Osteocyte (in vitro differentiated cells): ENCODE data around the gene LHX3. TPM values are rescaled to one million over a fixed set of nuclear protein-coding genes. Genes with fewer than 3 reads are reported as not detected.

ENCODE experiments used
- DNase-seq: peaks from one replicate; pipeline ENCODE4 v3.0.0; 2021; ENCODE audit warnings: mixed read lengths; ENCODE audit not compliant: unreplicated experiment; ENCODE audit errors: extremely low spot score
- H3K27ac Mint-ChIP-seq: one replicate; pipeline ENCODE4 v1.8.0; 2021; ENCODE audit warnings: mild to moderate bottlenecking, mixed read lengths; ENCODE audit not compliant: unreplicated experiment
- H3K27me3 Mint-ChIP-seq: one replicate; pipeline ENCODE4 v1.8.0; 2021; ENCODE audit warnings: mixed read lengths; ENCODE audit not compliant: unreplicated experiment
- H3K36me3 Mint-ChIP-seq: one replicate; pipeline ENCODE4 v1.8.0; 2021; ENCODE audit warnings: mixed read lengths; ENCODE audit not compliant: unreplicated experiment
- H3K4me1 Mint-ChIP-seq: one replicate; pipeline ENCODE4 v1.8.0; 2021; ENCODE audit warnings: mixed read lengths; ENCODE audit not compliant: unreplicated experiment
- H3K4me3 Mint-ChIP-seq: one replicate; pipeline ENCODE4 v1.8.0; 2021; ENCODE audit warnings: mild to moderate bottlenecking, moderate library complexity, mixed read lengths; ENCODE audit not compliant: unreplicated experiment
- H3K9me3 Mint-ChIP-seq: one replicate; pipeline ENCODE4 v1.8.0; 2021; ENCODE audit warnings: mixed read lengths; ENCODE audit not compliant: unreplicated experiment
- total RNA-seq: library from RNA; stranded (reverse); gene quantifications from 2 replicates; pipeline ENCODE4 v1.2.1, GENCODE V29; 2021
- TF ChIP-seq, protein P1 (sequence below): fragments of 200-600 bp; sonication (generic); IDR thresholded peaks from 2 replicates; pipeline ENCODE4 v1.5.0; 2021; ENCODE audit warnings: antibody characterized with exemption, mild to moderate bottlenecking, moderate library complexity

LHX3 gene
- total RNA-seq, 1 donor from 2014 or later: not detected

DNA sequence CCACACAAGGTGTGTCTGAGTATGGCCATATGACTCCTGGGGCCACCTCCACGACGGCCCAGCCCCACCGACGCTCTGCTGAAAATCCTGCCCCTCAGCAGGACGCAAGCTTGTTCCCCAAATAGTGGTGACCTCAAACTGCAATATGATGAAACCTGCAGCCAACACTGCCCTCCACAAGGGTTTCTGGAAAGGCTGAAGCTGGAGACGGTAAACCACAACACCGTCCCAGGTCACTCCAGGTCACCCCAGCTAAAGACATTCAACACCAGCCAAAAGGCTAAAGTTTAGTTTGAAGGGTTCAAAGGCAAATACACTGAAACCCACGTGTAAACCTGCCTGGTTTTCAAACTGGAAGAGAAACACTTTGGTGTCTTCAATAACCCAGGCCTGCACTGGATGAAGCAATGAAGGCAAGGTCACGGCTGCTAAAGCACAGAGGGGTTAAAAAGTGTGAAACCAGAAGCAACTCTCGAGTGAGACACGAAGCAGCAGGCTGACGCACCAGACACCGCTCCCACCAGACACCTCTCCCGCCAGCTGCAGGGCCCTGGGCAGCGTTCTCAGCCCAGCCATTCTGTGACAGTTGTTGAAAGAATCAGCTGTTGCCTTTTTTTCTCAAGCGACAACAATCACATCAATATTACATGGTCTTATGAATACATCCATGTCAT lies 1.8 kb upstream of the LHX3 start:
- no peak overlapping the region for H3K4me3 Mint-ChIP-seq
- H3K27ac Mint-ChIP-seq: no peak overlapping the region
- H3K9me3 Mint-ChIP-seq: no peaks in the 10 kb centered on the region
- TF ChIP-seq, protein P1, sequence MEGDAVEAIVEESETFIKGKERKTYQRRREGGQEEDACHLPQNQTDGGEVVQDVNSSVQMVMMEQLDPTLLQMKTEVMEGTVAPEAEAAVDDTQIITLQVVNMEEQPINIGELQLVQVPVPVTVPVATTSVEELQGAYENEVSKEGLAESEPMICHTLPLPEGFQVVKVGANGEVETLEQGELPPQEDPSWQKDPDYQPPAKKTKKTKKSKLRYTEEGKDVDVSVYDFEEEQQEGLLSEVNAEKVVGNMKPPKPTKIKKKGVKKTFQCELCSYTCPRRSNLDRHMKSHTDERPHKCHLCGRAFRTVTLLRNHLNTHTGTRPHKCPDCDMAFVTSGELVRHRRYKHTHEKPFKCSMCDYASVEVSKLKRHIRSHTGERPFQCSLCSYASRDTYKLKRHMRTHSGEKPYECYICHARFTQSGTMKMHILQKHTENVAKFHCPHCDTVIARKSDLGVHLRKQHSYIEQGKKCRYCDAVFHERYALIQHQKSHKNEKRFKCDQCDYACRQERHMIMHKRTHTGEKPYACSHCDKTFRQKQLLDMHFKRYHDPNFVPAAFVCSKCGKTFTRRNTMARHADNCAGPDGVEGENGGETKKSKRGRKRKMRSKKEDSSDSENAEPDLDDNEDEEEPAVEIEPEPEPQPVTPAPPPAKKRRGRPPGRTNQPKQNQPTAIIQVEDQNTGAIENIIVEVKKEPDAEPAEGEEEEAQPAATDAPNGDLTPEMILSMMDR: no peak
- no peaks in the 10 kb centered on the region for H3K27me3 Mint-ChIP-seq
- H3K4me1 Mint-ChIP-seq: no peaks in the 10 kb centered on the region
- no peak for DNase-seq
- H3K36me3 Mint-ChIP-seq: peaks cover 8% of the 10 kb centered on the region

GRCh38 chr9:136205707-136205992 lies 722 bp upstream of the LHX3 start:
- Mint-ChIP-seq H3K27ac (no peak overlapping the region), H3K36me3 (peaks cover 8% of the 10 kb centered on the region), H3K9me3 (no peaks in the 10 kb centered on the region), H3K27me3 (peaks cover 8% of the 10 kb centered on the region), H3K4me3 (no peak overlapping the region), H3K4me1 (no peaks in the 10 kb centered on the region)
- TF ChIP-seq, protein P1: no peak
- DNase-seq: no peak

DNA sequence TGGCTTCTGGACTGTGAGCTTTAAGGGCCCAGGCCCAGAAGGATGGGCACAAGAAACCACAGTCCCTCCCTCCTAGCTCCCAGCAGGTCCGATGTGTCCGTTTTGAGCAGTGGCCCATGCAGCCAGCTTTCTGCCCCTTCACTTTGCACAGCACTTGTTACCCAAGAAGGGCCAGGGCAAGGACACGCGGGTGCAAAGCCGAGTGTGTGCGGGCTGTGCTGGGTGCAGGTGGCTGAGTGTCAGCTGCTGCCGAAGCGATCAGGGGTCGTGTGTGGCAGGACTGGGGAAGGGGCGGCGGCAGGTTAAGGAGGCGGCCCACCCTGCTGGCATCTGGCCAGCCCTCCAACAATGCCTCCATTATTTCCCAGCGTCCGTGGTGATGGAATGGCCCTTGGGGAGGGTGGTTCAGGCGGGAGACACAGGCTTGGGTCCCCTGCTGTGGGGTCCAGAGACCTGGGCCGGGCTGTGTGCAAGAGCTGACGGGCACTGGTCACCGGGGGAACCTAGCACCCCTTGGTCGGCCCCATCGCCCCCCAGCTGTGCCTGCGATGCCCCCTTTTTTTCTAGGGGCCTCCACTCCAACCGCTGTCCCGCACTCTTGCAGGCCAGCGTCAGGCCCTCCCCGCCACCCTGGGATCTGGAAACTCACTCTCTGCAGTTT lies 653 bp downstream of the LHX3 start:
- Mint-ChIP-seq H3K4me1 (no peaks in the 10 kb centered on the region), H3K27ac (no peak overlapping the region), H3K36me3 (peaks cover 8% of the 10 kb centered on the region), H3K4me3 (no peak overlapping the region), H3K9me3 (no peaks in the 10 kb centered on the region), H3K27me3 (peaks cover 13% of the 10 kb centered on the region)
- DNase-seq: no peak
- TF ChIP-seq, protein P1: no peak

DNA sequence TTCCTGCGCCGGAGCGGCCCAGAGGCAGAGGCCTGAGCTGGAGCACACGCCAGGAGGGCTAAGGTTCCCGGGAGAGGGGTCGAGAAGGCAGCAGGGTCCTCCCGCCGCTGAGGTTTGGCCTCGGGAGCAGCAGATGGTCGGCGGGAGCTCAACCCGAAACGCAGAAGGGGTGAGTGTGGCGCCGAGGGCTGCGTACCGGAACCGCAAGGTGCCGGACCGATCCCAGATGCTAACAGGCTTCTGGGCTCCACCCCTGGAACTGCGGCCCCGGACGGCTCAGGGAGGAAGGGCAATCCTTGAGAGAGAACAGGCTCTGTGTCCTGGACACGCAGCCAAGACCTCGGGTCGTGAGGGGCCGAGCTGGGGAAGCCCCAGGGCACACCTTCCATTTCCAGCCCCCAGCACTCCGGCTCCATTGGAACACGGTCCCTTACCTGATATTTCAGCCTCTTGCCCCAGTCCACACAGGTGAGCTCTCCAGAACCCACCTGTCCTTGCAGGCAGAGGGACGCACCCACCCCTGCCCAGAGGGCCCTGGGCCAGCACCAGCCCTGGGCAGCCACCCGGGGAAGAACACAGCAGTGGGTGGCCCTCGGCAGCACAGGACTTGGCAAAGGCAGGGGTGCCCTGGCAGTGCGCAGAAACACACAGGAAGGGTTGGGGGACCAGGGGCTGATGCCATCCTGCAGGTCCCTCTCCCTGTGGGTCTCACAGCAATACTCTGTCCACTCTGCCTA lies 1.4 kb downstream of the LHX3 start:
- Mint-ChIP-seq H3K27ac (no peak overlapping the region), H3K4me3 (no peak overlapping the region), H3K36me3 (peaks cover 7% of the 10 kb centered on the region), H3K4me1 (no peaks in the 10 kb centered on the region), H3K9me3 (no peaks in the 10 kb centered on the region), H3K27me3 (peaks cover 13% of the 10 kb centered on the region)
- TF ChIP-seq, protein P1: no peak
- DNase-seq: no peak
